ENCODE data around the gene ANAPC16. TPM values are rescaled to one million over a fixed set of nuclear protein-coding genes. Genes with fewer than 3 reads are reported as not detected.

Gene ANAPC16
- total and polyA plus RNA-seq, 2 of the 4 experiments (the other 2 are of a cell fraction) = 25.2 to 26.3 TPM

DNA sequence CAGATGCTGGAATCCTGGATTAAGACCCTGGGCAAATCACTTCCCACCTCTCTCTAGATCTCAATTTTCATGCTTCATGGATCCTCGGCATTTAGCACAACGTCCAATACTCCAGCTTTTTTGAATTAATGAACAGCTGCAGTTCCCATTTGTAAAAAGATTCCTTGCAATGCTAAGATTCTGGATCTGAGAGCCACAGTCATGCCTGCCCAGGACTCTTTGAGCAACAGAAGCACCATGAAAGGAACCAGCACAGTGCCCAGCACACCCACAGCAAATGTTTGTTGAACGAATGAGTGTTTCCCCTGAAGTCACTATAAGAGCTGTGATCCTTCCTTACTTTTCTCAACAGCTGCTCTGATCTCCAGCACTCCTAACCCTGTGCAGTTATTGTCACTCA lies 37.2 kb downstream of the ANAPC16 start:
- no peak overlapping the region for H4K5ac ChIP-seq (ENCODE audit: low read depth, low read length)
- BruUV-seq (replicated peaks) = no TSS peak
- ChIA-PET CTCF (no interaction called here), POLR2A (ENCODE audit: unreplicated experiment) (no interaction called here)
- peak overlapping the region; percentile 63; the same call in 1 of the 2 replicates for H2BK20ac ChIP-seq (ENCODE audit: low read depth, low read length)
- H3K56ac ChIP-seq (ENCODE audit: extremely low read depth, insufficient read depth, low read length) = no peak overlapping the region
- H3K79me1 ChIP-seq (ENCODE audit: low read depth in 1 of 2, low read length in 2 of 2) = no peaks in the 10 kb centered on the region
- no peak for DNase-seq
- H4K8ac ChIP-seq (ENCODE audit: low read depth in 2 of 2, low read length in 2 of 2) = no peak overlapping the region
- no peak overlapping the region for H3K4me2 ChIP-seq (ENCODE audit: low read depth, low read length)
- no peak overlapping the region for H3K27ac ChIP-seq (ENCODE audit: insufficient read depth, low read length)
- H2AFZ ChIP-seq (replicated peaks; ENCODE audit: low read length, poor library complexity) = peak overlapping the region; percentile 49
- no peak overlapping the region for H2BK120ac ChIP-seq (ENCODE audit: low read depth, low read length)
- no peak for TF ChIP-seq CEBPB (IDR thresholded peaks at IDR 0.05; ENCODE audit: low read depth, low read length)
- no peak for TF ChIP-seq BHLHE40 (IDR thresholded peaks at IDR 0.05; ENCODE audit: low read depth, low read length)
- TF ChIP-seq MXI1 (IDR thresholded peaks at IDR 0.05; ENCODE audit: borderline replicate concordance, low read depth, low read length) = no peak
- no peak for TF ChIP-seq RAD21 (IDR thresholded peaks at IDR 0.05; ENCODE audit: low read length)
- TF ChIP-seq, protein P1, sequence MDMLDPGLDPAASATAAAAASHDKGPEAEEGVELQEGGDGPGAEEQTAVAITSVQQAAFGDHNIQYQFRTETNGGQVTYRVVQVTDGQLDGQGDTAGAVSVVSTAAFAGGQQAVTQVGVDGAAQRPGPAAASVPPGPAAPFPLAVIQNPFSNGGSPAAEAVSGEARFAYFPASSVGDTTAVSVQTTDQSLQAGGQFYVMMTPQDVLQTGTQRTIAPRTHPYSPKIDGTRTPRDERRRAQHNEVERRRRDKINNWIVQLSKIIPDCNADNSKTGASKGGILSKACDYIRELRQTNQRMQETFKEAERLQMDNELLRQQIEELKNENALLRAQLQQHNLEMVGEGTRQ (IDR thresholded peaks at IDR 0.05; ENCODE audit: low read depth, low read length) = no peak
- H4K91ac ChIP-seq (ENCODE audit: insufficient read depth, low read depth, low read length) = no peak overlapping the region
- peak overlapping the region; percentile 79; the same call in 1 of the 2 replicates for H3K23ac ChIP-seq (ENCODE audit: low read depth, low read length)
- intact Hi-C loops (cut with micrococcal nuclease) (no loop called here), dilution Hi-C loops (cut with HindIII; ENCODE audit: low sequenced_read_pairs, unreplicated experiment) (no loop called here), in situ Hi-C loops (cut with MboI; ENCODE audit: low sequenced_read_pairs) (no loop called here)
- no peak overlapping the region for H3K4me3 ChIP-seq (ENCODE audit: insufficient read depth, low read depth, low read length)
- H3K9me1 ChIP-seq (ENCODE audit: insufficient read depth, low read length) = no peaks in the 10 kb centered on the region; the same call in 1 of the 2 replicates
- no peak overlapping the region for H3K18ac ChIP-seq (ENCODE audit: low read depth, low read length)
- H3K9ac ChIP-seq (ENCODE audit: low read depth, low read length) = no peak overlapping the region
- no peaks in the 10 kb centered on the region for H4K20me1 ChIP-seq (ENCODE audit: insufficient read depth, low read length)
- H2AK9ac ChIP-seq (replicated peaks; ENCODE audit: low read depth, low read length, poor library complexity) = no peak overlapping the region
- H2BK5ac ChIP-seq (ENCODE audit: low read depth, low read length, poor library complexity, severe bottlenecking) = no peak overlapping the region
- 86% methylated on average over 1 of the region's 3 CpGs; no CpG with 5 or more reads in 1 of the 2 experiments for WGBS, 2 experiments (ENCODE audit: extremely low coverage in 2 of 2, insufficient read length in 1 of 2)
- peaks cover 11% of the 10 kb centered on the region for H3K4me1 ChIP-seq (ENCODE audit: control insufficient read depth, insufficient read depth, low read length)
- no peaks in the 10 kb centered on the region for H3K9me3 ChIP-seq (ENCODE audit: control insufficient read depth, insufficient read depth, low read length)
- 0 out of 2 replicates have a peak overlapping the region, but pooled peaks have one; percentile 35 for H2AK5ac ChIP-seq (ENCODE audit: low read depth, low read length)
- no peaks in the 10 kb centered on the region for H3K27me3 ChIP-seq (ENCODE audit: control insufficient read depth, insufficient read depth, low read length)
- ATAC-seq (ENCODE audit: low read depth) = no peak
- H3K14ac ChIP-seq (replicated peaks; ENCODE audit: low read depth, low read length) = 0 out of 2 replicates have a peak overlapping the region, but pooled peaks have one; percentile 58
- H3K4ac ChIP-seq (ENCODE audit: low read depth, low read length) = no peak overlapping the region
- peak overlapping the region; percentile 44; the same call in 1 of the 3 replicates for H2BK15ac ChIP-seq (ENCODE audit: low read depth, low read length)
- no peaks in the 10 kb centered on the region for H3K36me3 ChIP-seq (ENCODE audit: control insufficient read depth, insufficient read depth, low read length)
